Thymus (tissue), 11 donors: ENCODE measurements around the gene CMIP. TPM values are rescaled to one million over a fixed set of nuclear protein-coding genes. Genes with fewer than 3 reads are reported as not detected.
A peak's percentile ranks its signal among the peaks of the same experiment; 100 is the strongest.
"Not testable (repeated sequence)": the region's sequence is repeated elsewhere in the genome, so short reads cannot be mapped to it uniquely, and the experiment has no call there.

Source experiments
- DNase-seq, 9 donors: peaks; one replicate each; pipeline ENCODE4 v3.0.0-alpha.2; 2013; ENCODE audit warnings: low spot score in 9 of 9, low read depth in 6 of 9, missing footprints in 1 of 9
- H3K27ac ChIP-seq, 2 donors: one replicate each; pipeline ENCODE4 v1.5.1; 2013; ENCODE audit warnings: control low read depth in 1 of 2, low read depth in 1 of 2, low read length in 1 of 2, mild to moderate bottlenecking in 1 of 2, moderate library complexity in 1 of 2
- H3K27me3 ChIP-seq, 2 donors: one replicate each; pipeline ENCODE4 v1.5.1; 2013; ENCODE audit warnings: low read length in 1 of 2; ENCODE audit not compliant: control insufficient read depth in 2 of 2, insufficient read depth in 1 of 2
- H3K36me3 ChIP-seq, 2 donors: one replicate each; pipeline ENCODE4 v1.5.1; 2013; ENCODE audit warnings: low read length in 1 of 2, mild to moderate bottlenecking in 1 of 2, moderate library complexity in 1 of 2; ENCODE audit not compliant: control insufficient read depth in 2 of 2, insufficient read depth in 2 of 2
- H3K4me1 ChIP-seq, 2 donors: one replicate each; pipeline ENCODE4 v1.5.1; 2013; ENCODE audit warnings: low read length in 2 of 2; ENCODE audit not compliant: control insufficient read depth in 2 of 2, insufficient read depth in 2 of 2
- H3K4me3 ChIP-seq, 2 donors: one replicate each; pipeline ENCODE4 v1.5.1; 2013; ENCODE audit warnings: low read length in 2 of 2, control low read depth in 1 of 2, mild to moderate bottlenecking in 1 of 2
- H3K9me3 ChIP-seq, 2 donors: one replicate each; pipeline ENCODE4 v1.5.1; 2013; ENCODE audit warnings: low read length in 1 of 2, mild to moderate bottlenecking in 1 of 2; ENCODE audit not compliant: control insufficient read depth in 2 of 2, insufficient read depth in 1 of 2
- WGBS: extraction: QIAGEN DNeasy Blood & Tissue Kit; methylation state at CpG from one replicate; pipeline ENCODE4 v1.1.7; 2013; 5-methylcytosine and 5-hydroxymethylcytosine counted together
- polyA plus RNA-seq: library from polyadenylated mRNA; stranded (reverse); fragments of 200-250 nt; gene quantifications from one replicate; pipeline ENCODE4 v1.2.3, GENCODE V29; 2013
- total RNA-seq: library from RNA; stranded (reverse); fragments of 120-200 nt; gene quantifications from one replicate; pipeline ENCODE4 v1.2.4, GENCODE V29; 2013
- donor health status: healthy.

CMIP gene
- total and polyA plus RNA-seq, 2 donors = 5.2 to 19.4 TPM

DNA sequence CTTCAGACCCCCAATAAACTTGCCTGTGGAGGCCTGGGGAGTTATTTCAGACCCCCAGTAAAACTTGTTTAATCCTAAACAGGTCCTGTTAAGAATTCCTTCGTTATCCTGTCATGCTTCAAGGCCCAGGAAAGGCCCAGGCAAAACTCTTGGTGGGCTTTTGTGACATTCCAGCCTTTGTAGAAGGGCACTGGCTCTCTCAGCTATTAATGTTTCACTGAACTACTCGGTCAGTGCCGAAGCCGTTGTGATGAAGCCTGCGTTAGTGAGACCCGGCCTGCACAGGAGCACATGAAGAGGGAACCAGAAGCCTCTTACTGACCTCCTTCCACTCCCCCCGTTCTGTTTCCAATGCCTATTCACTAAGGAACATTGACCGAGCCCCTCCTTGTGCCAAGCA, 287.0 kb downstream of the CMIP start:
- DNase-seq = no peak
- 91% methylated on average over 8 of the region's 8 CpGs for WGBS
- no peaks in the 10 kb centered on the region for H3K36me3 ChIP-seq
- H3K27ac ChIP-seq = no peak overlapping the region
- H3K4me3 ChIP-seq = no peak overlapping the region
- H3K9me3 ChIP-seq = no peaks in the 10 kb centered on the region
- H3K4me1 ChIP-seq = peaks cover 6 to 14% of the 10 kb centered on the region in 2 donors
- peaks cover 0 to 3% of the 10 kb centered on the region in 2 donors for H3K27me3 ChIP-seq

- Histone ChIP-seq H3K4me3 (no peak overlapping the region), H3K4me1 (peaks cover 6 to 15% of the 10 kb centered on the region in 2 donors), H3K27me3 (peaks cover 0 to 3% of the 10 kb centered on the region in 2 donors), H3K27ac (no peak overlapping the region), H3K9me3 (no peaks in the 10 kb centered on the region), H3K36me3 (no peaks in the 10 kb centered on the region)
- DNase-seq = no peak
- WGBS = 95% methylated on average over 1 of the region's 1 CpG
These were observed 288.1 kb downstream of the CMIP start for GRCh38 chr16:81732699-81733098.

- no peak for DNase-seq
- peaks cover 7 to 21% of the 10 kb centered on the region in 2 donors for H3K4me1 ChIP-seq
- no peak overlapping the region for H3K27ac ChIP-seq
- no peaks in the 10 kb centered on the region for H3K36me3 ChIP-seq
- H3K27me3 ChIP-seq = peaks cover 0 to 3% of the 10 kb centered on the region in 2 donors
- 94% methylated on average over 1 of the region's 1 CpG for WGBS
- H3K4me3 ChIP-seq = no peak overlapping the region
- no peaks in the 10 kb centered on the region for H3K9me3 ChIP-seq
These were observed 288.7 kb downstream of the CMIP start for GRCh38 chr16:81733295-81733694.

GRCh38 chr16:81734632-81735434, 290.2 kb downstream of the CMIP start:
- Histone ChIP-seq H3K36me3 (no peaks in the 10 kb centered on the region), H3K27me3 (peaks cover 0 to 3% of the 10 kb centered on the region in 2 donors), H3K4me1 (peaks cover 15 to 36% of the 10 kb centered on the region in 2 donors), H3K9me3 (no peaks in the 10 kb centered on the region), H3K4me3 (no peak overlapping the region), H3K27ac (no peak overlapping the region)
- DNase-seq = no peak
- WGBS = 99% methylated on average over 6 of the region's 6 CpGs

DNA sequence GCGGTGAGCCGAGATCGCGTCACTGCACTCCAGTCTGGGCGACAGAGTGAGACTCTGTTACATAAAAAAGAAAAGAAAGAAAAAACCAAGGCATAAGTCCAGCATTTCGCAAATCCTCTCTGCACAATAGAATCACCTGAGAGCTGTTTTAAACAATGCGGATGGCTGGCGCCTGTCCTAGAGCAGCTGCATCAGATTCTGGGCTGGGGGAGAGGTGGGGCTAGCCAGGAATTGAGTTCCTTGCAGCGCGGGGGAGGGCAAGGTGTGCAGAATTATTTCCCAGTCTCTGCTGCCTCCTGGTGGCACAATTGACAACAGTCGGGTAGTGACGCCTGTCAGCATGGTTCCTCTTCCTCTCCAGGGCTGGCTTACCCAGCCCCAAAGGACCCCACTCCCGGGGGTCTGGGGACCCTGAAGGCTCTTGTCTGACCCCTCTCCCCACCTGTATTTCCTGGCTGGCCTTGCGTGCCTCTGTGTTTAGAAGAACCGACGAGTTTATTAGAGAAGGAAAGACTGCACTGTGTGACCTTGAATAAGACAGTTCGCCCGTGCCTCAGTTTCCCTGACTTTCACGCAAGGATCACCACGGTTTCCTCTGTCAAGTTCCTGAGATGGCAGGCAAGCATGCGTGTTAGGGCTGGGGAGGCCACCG, 293.4 kb downstream of the CMIP start:
- 11% methylated on average over 22 of the region's 22 CpGs for WGBS
- DNase-seq = peak; percentile 70 to 97 (median 90)
- Histone ChIP-seq H3K27me3 (no peaks in the 10 kb centered on the region), H3K27ac (peak overlapping the region in 1 of 2 donors; percentile 6), H3K4me3 (no peak overlapping the region), H3K4me1 (peaks cover 9 to 33% of the 10 kb centered on the region in 2 donors), H3K36me3 (no peaks in the 10 kb centered on the region), H3K9me3 (no peaks in the 10 kb centered on the region)

DNA sequence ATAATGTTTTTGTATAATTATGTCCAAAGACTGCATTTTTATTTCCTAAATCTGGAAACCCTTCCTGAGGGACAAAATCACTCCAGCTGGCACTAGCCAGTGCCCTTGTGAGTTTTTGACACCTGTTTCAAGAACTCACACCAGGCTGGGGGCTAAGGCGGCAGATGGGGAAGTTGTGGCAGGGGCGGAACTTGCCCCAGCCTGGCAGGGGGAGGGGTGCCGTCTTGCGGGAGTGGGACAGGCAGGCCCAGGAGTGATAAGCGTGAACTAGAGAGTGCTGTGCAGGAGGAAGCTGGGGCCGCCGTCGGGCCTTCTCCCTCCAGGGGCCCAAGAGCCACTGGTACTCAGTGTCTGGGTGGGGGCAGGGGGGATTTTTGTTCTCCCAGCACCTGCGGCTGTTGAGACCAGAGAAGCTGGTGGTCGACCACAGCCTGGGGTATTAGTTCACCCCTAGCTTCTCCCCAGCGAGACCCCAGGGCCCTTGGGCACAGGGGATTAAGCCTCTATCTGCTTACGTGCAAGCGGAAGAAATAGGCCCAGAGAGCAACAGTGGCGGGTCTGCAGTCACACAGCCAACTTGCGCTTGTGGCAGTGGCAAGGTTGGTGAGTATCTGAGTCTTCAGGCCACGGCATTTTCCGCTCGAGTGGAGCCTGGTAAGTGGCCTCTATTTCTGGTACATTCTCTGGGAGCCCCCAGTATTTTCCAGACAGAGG, 294.3 kb downstream of the CMIP start:
- Histone ChIP-seq H3K9me3 (no peaks in the 10 kb centered on the region), H3K27ac (peak overlapping the region; percentile 15 to 52), H3K4me3 (no peak overlapping the region), H3K4me1 (peaks cover 9 to 33% of the 10 kb centered on the region in 2 donors), H3K36me3 (no peaks in the 10 kb centered on the region), H3K27me3 (no peaks in the 10 kb centered on the region)
- peak in 3 of 9 donors; percentile 55 to 71 (median 61) for DNase-seq
- 37% methylated on average over 18 of the region's 18 CpGs for WGBS

DNA sequence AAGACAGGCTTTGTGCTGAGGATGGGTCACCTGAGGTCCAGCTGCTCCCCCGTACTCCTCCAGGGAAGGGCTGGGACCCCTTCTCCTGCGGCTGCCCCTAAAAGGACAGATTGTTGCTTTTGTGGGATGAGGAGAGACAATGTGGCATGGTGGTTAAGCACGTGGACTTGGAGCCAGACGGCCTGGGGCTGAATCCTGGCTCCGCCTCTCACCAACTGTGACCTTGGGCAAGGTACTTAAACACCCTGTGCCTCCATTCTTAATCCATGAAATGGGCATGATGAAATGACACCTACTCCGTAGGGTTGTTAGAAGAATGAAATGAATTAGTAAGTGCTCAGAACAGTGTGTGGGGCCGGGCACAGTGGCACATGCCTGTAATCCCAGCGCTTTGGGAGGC, 294.9 kb downstream of the CMIP start:
- no peaks in the 10 kb centered on the region for H3K36me3 ChIP-seq
- peak overlapping the region in 1 of 2 donors; percentile 52 for H3K27ac ChIP-seq
- H3K4me3 ChIP-seq = no peak overlapping the region
- no peaks in the 10 kb centered on the region for H3K9me3 ChIP-seq
- H3K27me3 ChIP-seq = no peaks in the 10 kb centered on the region
- DNase-seq = no peak
- H3K4me1 ChIP-seq = peaks cover 9 to 33% of the 10 kb centered on the region in 2 donors
- WGBS = 83% methylated on average over 8 of the region's 8 CpGs

- no peak for DNase-seq
- no peaks in the 10 kb centered on the region for H3K9me3 ChIP-seq
- no peak overlapping the region for H3K4me3 ChIP-seq
- H3K27me3 ChIP-seq = no peaks in the 10 kb centered on the region
- H3K27ac ChIP-seq = no peak overlapping the region
- 82% methylated on average over 8 of the region's 8 CpGs for WGBS
- H3K36me3 ChIP-seq = no peaks in the 10 kb centered on the region
- peaks cover 9 to 33% of the 10 kb centered on the region in 2 donors for H3K4me1 ChIP-seq
These were observed 295.6 kb downstream of the CMIP start for GRCh38 chr16:81740169-81740568.

GRCh38 chr16:81741430-81741770, 296.8 kb downstream of the CMIP start:
- not testable (repeated sequence) for H3K27ac ChIP-seq, H3K9me3 ChIP-seq, H3K36me3 ChIP-seq, H3K27me3 ChIP-seq, H3K4me3 ChIP-seq, DNase-seq
- H3K4me1 ChIP-seq = peaks cover 9 to 42% of the 10 kb centered on the region in 2 donors
- 98% methylated on average over 6 of the region's 6 CpGs for WGBS
